HEK293 (cell line): ENCODE data around the gene DNAJC4.

Source experiments
- ATF2 ChIP-seq: fragments of 450-650 bp; formaldehyde crosslinking; IDR thresholded peaks from 2 replicates; pipeline ENCODE4 v1.5.1; 2016; ENCODE audit warnings: missing biosample characterization, missing genetic modification characterization, low read depth
- ELK4 ChIP-seq: IDR thresholded peaks from 2 replicates; pipeline ENCODE4 v1.6.1; 2011; ENCODE audit warnings: mild to moderate bottlenecking, low read depth, low read length, borderline replicate concordance
- GLI4 ChIP-seq: fragments of 450-650 bp; formaldehyde crosslinking; IDR thresholded peaks from 2 replicates; pipeline ENCODE4 v1.5.1; 2016; ENCODE audit warnings: missing biosample characterization, missing genetic modification characterization
- HOXC10 ChIP-seq: sonication (generic); formaldehyde crosslinking; IDR thresholded peaks from 2 replicates; pipeline ENCODE4 v1.8.1; 2023; ENCODE audit warnings: mild to moderate bottlenecking, missing genetic modification reagents
- KLF16 ChIP-seq: fragments of 450-650 bp; formaldehyde crosslinking; IDR thresholded peaks from 2 replicates; pipeline ENCODE4 v1.5.1; 2017; ENCODE audit warnings: missing biosample characterization, missing genetic modification characterization
- OSR2 ChIP-seq: fragments of 450-650 bp; formaldehyde crosslinking; IDR thresholded peaks from 2 replicates; pipeline ENCODE4 v1.5.1; 2016; ENCODE audit warnings: missing biosample characterization, missing genetic modification characterization
- PATZ1 ChIP-seq: fragments of 450-650 bp; formaldehyde crosslinking; IDR thresholded peaks from 2 replicates; pipeline ENCODE4 v1.5.1; 2016; ENCODE audit warnings: missing biosample characterization, missing genetic modification characterization
- PBX3 ChIP-seq: sonication (generic); formaldehyde crosslinking; IDR thresholded peaks from 2 replicates; pipeline ENCODE4 v1.8.1; 2022; ENCODE audit warnings: mild to moderate bottlenecking, moderate library complexity, missing genetic modification reagents
- SP2 ChIP-seq: fragments of 450-650 bp; formaldehyde crosslinking; IDR thresholded peaks from 2 replicates; pipeline ENCODE4 v1.5.1; 2016; ENCODE audit warnings: missing biosample characterization, missing genetic modification characterization
- SP3 ChIP-seq: fragments of 450-650 bp; formaldehyde crosslinking; IDR thresholded peaks from 2 replicates; pipeline ENCODE4 v1.5.1; 2016; ENCODE audit warnings: missing biosample characterization, missing genetic modification characterization
- YY1 ChIP-seq: fragments of 450-650 bp; formaldehyde crosslinking; IDR thresholded peaks from 2 replicates; pipeline ENCODE4 v1.5.1; 2018; ENCODE audit warnings: missing biosample characterization, missing genetic modification characterization
- ZEB2 ChIP-seq: fragments of 450-650 bp; formaldehyde crosslinking; IDR thresholded peaks from 2 replicates; pipeline ENCODE4 v1.5.1; 2016; ENCODE audit warnings: missing biosample characterization, missing genetic modification characterization
- ZFP3 ChIP-seq: fragments of 450-650 bp; formaldehyde crosslinking; IDR thresholded peaks from 2 replicates; pipeline ENCODE4 v1.5.1; 2016; ENCODE audit warnings: low read depth, missing biosample characterization, missing genetic modification characterization
- ZNF10 ChIP-seq: fragments of 450-650 bp; formaldehyde crosslinking; IDR thresholded peaks from 2 replicates; pipeline ENCODE4 v1.5.1; 2017; ENCODE audit warnings: missing biosample characterization, missing genetic modification characterization
- ZNF114 ChIP-seq: fragments of 450-650 bp; formaldehyde crosslinking; IDR thresholded peaks from 2 replicates; pipeline ENCODE4 v1.5.0; 2017; ENCODE audit warnings: missing biosample characterization, missing genetic modification characterization
- ZNF121 ChIP-seq: fragments of 450-650 bp; formaldehyde crosslinking; IDR thresholded peaks from 2 replicates; pipeline ENCODE4 v1.5.1; 2016; ENCODE audit warnings: missing biosample characterization, missing genetic modification characterization
- ZNF133 ChIP-seq: fragments of 450-650 bp; formaldehyde crosslinking; IDR thresholded peaks from 2 replicates; pipeline ENCODE4 v1.5.1; 2016; ENCODE audit warnings: missing biosample characterization, missing genetic modification characterization
- ZNF175 ChIP-seq: fragments of 450-650 bp; formaldehyde crosslinking; IDR thresholded peaks from 2 replicates; pipeline ENCODE4 v1.5.1; 2016; ENCODE audit warnings: missing biosample characterization, missing genetic modification characterization
- ZNF184 ChIP-seq: fragments of 450-650 bp; IDR thresholded peaks from 2 replicates; pipeline ENCODE4 v1.5.1; 2018; ENCODE audit warnings: missing biosample characterization, mild to moderate bottlenecking, missing genetic modification characterization
- ZNF311 ChIP-seq: fragments of 450-650 bp; formaldehyde crosslinking; IDR thresholded peaks from 2 replicates; pipeline ENCODE4 v1.5.1; 2017; ENCODE audit warnings: missing biosample characterization, missing genetic modification characterization, borderline replicate concordance
- ZNF391 ChIP-seq: fragments of 450-650 bp; formaldehyde crosslinking; IDR thresholded peaks from 2 replicates; pipeline ENCODE4 v1.5.1; 2016; ENCODE audit warnings: low read depth, missing biosample characterization, missing genetic modification characterization, borderline replicate concordance
- ZNF433 ChIP-seq: fragments of 450-650 bp; formaldehyde crosslinking; IDR thresholded peaks from 2 replicates; pipeline ENCODE4 v1.5.1; 2016; ENCODE audit warnings: missing biosample characterization, missing genetic modification characterization, low read depth
- ZNF513 ChIP-seq: fragments of 450-650 bp; IDR thresholded peaks from 2 replicates; pipeline ENCODE4 v1.5.1; 2018; ENCODE audit warnings: missing biosample characterization, missing genetic modification characterization
- ZSCAN16 ChIP-seq: fragments of 450-650 bp; formaldehyde crosslinking; IDR thresholded peaks from 2 replicates; pipeline ENCODE4 v1.5.1; 2016; ENCODE audit warnings: missing biosample characterization, missing genetic modification characterization
- ZSCAN30 ChIP-seq: fragments of 450-650 bp; IDR thresholded peaks from 2 replicates; pipeline ENCODE4 v1.5.1; 2018; ENCODE audit warnings: missing biosample characterization, mild to moderate bottlenecking, missing genetic modification characterization, moderate library complexity
- ZSCAN5A ChIP-seq: fragments of 450-650 bp; formaldehyde crosslinking; IDR thresholded peaks from 2 replicates; pipeline ENCODE4 v1.5.1; 2016; ENCODE audit warnings: missing biosample characterization, missing genetic modification characterization

Gene DNAJC4

GRCh38 chr11:64269540-64270220, 39.3 kb downstream of the DNAJC4 start (continued):
- TF ChIP-seq ELK4 (peak; percentile 73; the same call in 1 of the 2 replicates), ATF2 (tag by site-specific recombination) (peak; percentile 57; the same call in 1 of the 2 replicates), PATZ1 (peak; percentile 94), ZNF433 (tag by site-specific recombination) (no peak), SP3 (tag by site-specific recombination) (peak; percentile 100), ZFP3 (tag by site-specific recombination) (no peak), ZNF10 (tag by site-specific recombination) (no peak; the same call in 1 of the 2 replicates), ZSCAN16 (tag by site-specific recombination) (peak; percentile 94), ZNF114 (tag by site-specific recombination) (no peak), ZSCAN30 (tag by site-specific recombination) (peak; percentile 73), OSR2 (tag by site-specific recombination) (peak; percentile 25; the same call in 1 of the 2 replicates), KLF16 (tag by site-specific recombination) (peak; percentile 84), ZNF184 (tag by site-specific recombination) (no peak), YY1 (tag by site-specific recombination) (peak; percentile 97), ZNF391 (tag by site-specific recombination) (peak; percentile 16; the same call in 1 of the 2 replicates), SP2 (tag by site-specific recombination) (peak; percentile 97), ZEB2 (tag by site-specific recombination) (peak; percentile 84), ZNF311 (tag by site-specific recombination) (no peak), HOXC10 (no peak), ZSCAN5A (tag by site-specific recombination) (no peak), ZNF513 (tag by site-specific recombination) (no peak), ZNF175 (tag by site-specific recombination) (no peak), PBX3 (CRISPR knock-in tag) (0 out of 2 replicates have a peak, but pooled peaks have one; percentile 34), ZNF133 (tag by site-specific recombination) (no peak), GLI4 (no peak), ZNF121 (tag by site-specific recombination) (peak; percentile 68)
